ENCODE results near the gene SEMA3C.

- TF ChIP-seq POLR2A (IDR thresholded peaks at IDR 0.05) (no peak), CTCF (IDR thresholded peaks at IDR 0.05) (no peak)
Observed at GRCh38 chr7:80705130-80705781, 213.6 kb downstream of the SEMA3C start.
